HEK293 (cell line): ENCODE data around the gene MKNK2.

Experiments used
- CTCF ChIA-PET: fragments of 350-600 bp; formaldehyde crosslinking; extraction: SDS; loops from one replicate; lab custom pipeline; 2021; ENCODE audit warnings: antibody characterized with exemption; lab: Yijun Ruan, JAX
- POLR2A ChIA-PET: fragments of 300-600 bp; formaldehyde crosslinking; extraction: SDS; loops from one replicate; lab custom pipeline; 2020; ENCODE audit warnings: antibody characterized with exemption, inconsistent platforms; lab: Yijun Ruan, JAX
- H3K27ac ChIP-seq: fragments of 200-500 bp; sonication (Bioruptor generic); 2 replicates; pipeline ENCODE4 v1.5.1; 2014; ENCODE audit warnings: low read depth, low read length, control low read depth, inconsistent platforms; ENCODE audit errors: extremely low read depth
- H3K36me3 ChIP-seq, 2 experiments: fragments of 200-500 bp in 1 of 2; sonication (Bioruptor generic) in 1 of 2; 1 replicate in 1 of 2; 2 replicates in 1 of 2; pipeline ENCODE4 v1.5.1; 2014 to 2017; ENCODE audit warnings: inconsistent platforms in 2 of 2, low read length in 2 of 2; ENCODE audit not compliant: control insufficient read depth in 2 of 2, insufficient read depth in 1 of 2
- H3K4me1 ChIP-seq: fragments of 200-500 bp; sonication (Bioruptor generic); 2 replicates; pipeline ENCODE4 v1.5.1; 2014; ENCODE audit warnings: mild to moderate bottlenecking, low read length, inconsistent platforms; ENCODE audit not compliant: control insufficient read depth, insufficient read depth
- H3K4me3 ChIP-seq: 2 replicates; pipeline ENCODE4 v1.5.1; 2011; ENCODE audit warnings: low read depth, mild to moderate bottlenecking, control low read depth, low read length, moderate library complexity
- H3K9me3 ChIP-seq: fragments of 200-500 bp; sonication (Bioruptor generic); 2 replicates; pipeline ENCODE4 v1.5.1; 2014; ENCODE audit warnings: low read depth, low read length, inconsistent platforms; ENCODE audit not compliant: control insufficient read depth, insufficient read depth
- GLIS1 ChIP-seq: fragments of 450-650 bp; formaldehyde crosslinking; IDR thresholded peaks from 2 replicates; pipeline ENCODE4 v1.5.1; 2016; ENCODE audit warnings: missing biosample characterization, missing genetic modification characterization
- GLIS2 ChIP-seq: fragments of 450-650 bp; formaldehyde crosslinking; IDR thresholded peaks from 2 replicates; pipeline ENCODE4 v1.5.1; 2016; ENCODE audit warnings: missing biosample characterization, missing genetic modification characterization
- KLF10 ChIP-seq: fragments of 450-650 bp; IDR thresholded peaks from 2 replicates; pipeline ENCODE4 v1.5.1; 2018; ENCODE audit warnings: missing biosample characterization, mild to moderate bottlenecking, missing genetic modification characterization
- REST ChIP-seq: fragments of 450-650 bp; formaldehyde crosslinking; IDR thresholded peaks from 2 replicates; pipeline ENCODE4 v1.5.1; 2016; ENCODE audit warnings: missing biosample characterization, missing genetic modification characterization
- SP2 ChIP-seq: fragments of 450-650 bp; formaldehyde crosslinking; IDR thresholded peaks from 2 replicates; pipeline ENCODE4 v1.5.1; 2016; ENCODE audit warnings: missing biosample characterization, missing genetic modification characterization
- ZBTB1 ChIP-seq: fragments of 450-650 bp; formaldehyde crosslinking; IDR thresholded peaks from 2 replicates; pipeline ENCODE4 v1.5.1; 2016; ENCODE audit warnings: missing biosample characterization, missing genetic modification characterization
- ZBTB26 ChIP-seq: fragments of 450-650 bp; formaldehyde crosslinking; optimal IDR thresholded peaks from 2 replicates; pipeline ENCODE3; 2016; ENCODE audit warnings: missing biosample characterization, mild to moderate bottlenecking, missing genetic modification characterization
- ZBTB6 ChIP-seq: fragments of 450-650 bp; formaldehyde crosslinking; IDR thresholded peaks from 2 replicates; pipeline ENCODE4 v1.5.1; 2017; ENCODE audit warnings: missing biosample characterization, missing genetic modification characterization
- ZNF10 ChIP-seq: fragments of 450-650 bp; formaldehyde crosslinking; IDR thresholded peaks from 2 replicates; pipeline ENCODE4 v1.5.1; 2017; ENCODE audit warnings: missing biosample characterization, missing genetic modification characterization
- ZNF138 ChIP-seq: fragments of 450-650 bp; formaldehyde crosslinking; IDR thresholded peaks from 2 replicates; pipeline ENCODE4 v1.5.1; 2016; ENCODE audit warnings: missing biosample characterization, missing genetic modification characterization, borderline replicate concordance
- ZNF23 ChIP-seq: fragments of 450-650 bp; formaldehyde crosslinking; IDR thresholded peaks from 2 replicates; pipeline ENCODE4 v1.5.1; 2016; ENCODE audit warnings: missing biosample characterization, missing genetic modification characterization, borderline replicate concordance
- ZNF239 ChIP-seq: fragments of 450-650 bp; formaldehyde crosslinking; IDR thresholded peaks from 2 replicates; pipeline ENCODE4 v1.5.1; 2016; ENCODE audit warnings: missing biosample characterization, missing genetic modification characterization
- ZNF394 ChIP-seq: fragments of 450-650 bp; formaldehyde crosslinking; IDR thresholded peaks from 2 replicates; pipeline ENCODE4 v1.5.1; 2016; ENCODE audit warnings: missing biosample characterization, missing genetic modification characterization, mild to moderate bottlenecking, moderate library complexity, borderline replicate concordance
- ZNF426 ChIP-seq: fragments of 450-650 bp; formaldehyde crosslinking; IDR thresholded peaks from 2 replicates; pipeline ENCODE4 v1.5.1; 2017; ENCODE audit warnings: missing biosample characterization, missing genetic modification characterization, mild to moderate bottlenecking, inconsistent platforms, moderate library complexity
- ZNF449 ChIP-seq: fragments of 450-650 bp; formaldehyde crosslinking; IDR thresholded peaks from 2 replicates; pipeline ENCODE4 v1.5.1; 2017; ENCODE audit warnings: missing biosample characterization, mild to moderate bottlenecking, missing genetic modification characterization, moderate library complexity
- ZNF501 ChIP-seq: fragments of 450-650 bp; formaldehyde crosslinking; IDR thresholded peaks from 2 replicates; pipeline ENCODE4 v1.5.1; 2016; ENCODE audit warnings: missing biosample characterization, missing genetic modification characterization
- ZNF548 ChIP-seq: fragments of 450-650 bp; formaldehyde crosslinking; IDR thresholded peaks from 2 replicates; pipeline ENCODE4 v1.5.1; 2016; ENCODE audit warnings: missing biosample characterization, missing genetic modification characterization
- ZNF560 ChIP-seq: fragments of 450-650 bp; formaldehyde crosslinking; IDR thresholded peaks from 2 replicates; pipeline ENCODE4 v1.5.1; 2017; ENCODE audit warnings: missing biosample characterization, missing genetic modification characterization, borderline replicate concordance
- ZNF600 ChIP-seq: fragments of 450-650 bp; formaldehyde crosslinking; IDR thresholded peaks from 2 replicates; pipeline ENCODE4 v1.5.1; 2016; ENCODE audit warnings: missing biosample characterization, missing genetic modification characterization
- ZNF626 ChIP-seq: fragments of 450-650 bp; sonication (Bioruptor Pico); formaldehyde crosslinking; IDR thresholded peaks from 2 replicates; pipeline ENCODE4 v1.5.1; 2018; ENCODE audit warnings: missing biosample characterization, missing genetic modification characterization, inconsistent platforms
- ZNF768 ChIP-seq: fragments of 450-650 bp; formaldehyde crosslinking; IDR thresholded peaks from 2 replicates; pipeline ENCODE4 v1.5.1; 2018; ENCODE audit warnings: missing biosample characterization, mild to moderate bottlenecking, missing genetic modification characterization
- ZNF830 ChIP-seq: fragments of 450-650 bp; IDR thresholded peaks from 2 replicates; pipeline ENCODE4 v1.5.0; 2018; ENCODE audit warnings: missing biosample characterization, missing genetic modification characterization, low read depth, mild to moderate bottlenecking, moderate library complexity
- ZSCAN23 ChIP-seq: fragments of 450-650 bp; formaldehyde crosslinking; IDR thresholded peaks from 2 replicates; pipeline ENCODE4 v1.5.1; 2016; ENCODE audit warnings: missing biosample characterization, missing genetic modification characterization

MKNK2 gene

GRCh38 chr19:2097203-2097885, 46.3 kb upstream of the MKNK2 start:
- Histone ChIP-seq H3K4me3 (peak overlapping the region; percentile 43), H3K36me3 (peaks cover 4 to 47% of the 10 kb centered on the region in 2 experiments; a peak in 2 of 3 replicates), H3K4me1 (peaks cover 7% of the 10 kb centered on the region; the same call in 1 of the 2 replicates)
- POLR2A ChIA-PET, result interaction anchor here (0.9 kb wide), 1 partner anchor 9 kb away, joined by 9 read pairs; no protein-coding TSS in a partner anchor
- peak; percentile 39; the same call in 1 of the 2 replicates for TF ChIP-seq ZNF600
- peak; percentile 67 for TF ChIP-seq GLIS1 (tag by site-specific recombination)
- no peak for TF ChIP-seq ZNF426 (tag by site-specific recombination)
- TF ChIP-seq GLIS2 (tag by site-specific recombination), result peak; percentile 65
- peak; percentile 85; the same call in 1 of the 2 replicates for TF ChIP-seq ZNF394
- no peak for TF ChIP-seq ZNF626 (tag by site-specific recombination)
- TF ChIP-seq, all 188 proteins: peak for 4
- CTCF ChIA-PET, result interaction anchor here (0.8 to 1.1 kb wide), 5 partner anchors 25 to 167 kb away, joined by 3 to 6 read pairs (median 3); no protein-coding TSS in a partner anchor
- H3K9me3 ChIP-seq, result no peaks in the 10 kb centered on the region
- peak overlapping the region; percentile 31; the same call in 1 of the 2 replicates for H3K27ac ChIP-seq

GRCh38 chr19:2096480-2097202, 45.6 kb upstream of the MKNK2 start, which contains the start of gene IZUMO4:
Gene IZUMO4 (plus strand): TSS chr19:2096915. CDS start chr19:2096946, 31 bp downstream.
- ChIA-PET CTCF (interaction anchor here (0.8 to 1.0 kb wide), 3 partner anchors 24 to 166 kb away, joined by 3 read pairs; no protein-coding TSS in a partner anchor), POLR2A (interaction anchor here (0.9 kb wide), 1 partner anchor 9 kb away, joined by 9 read pairs; no protein-coding TSS in a partner anchor)
- peaks cover 7% of the 10 kb centered on the region; the same call in 1 of the 2 replicates for H3K4me1 ChIP-seq
- no peaks in the 10 kb centered on the region for H3K9me3 ChIP-seq
- peak within 1 kb of the TSS; percentile 65 for H3K4me3 ChIP-seq
- peaks cover 4 to 40% of the 10 kb centered on the region in 2 experiments; a peak in 2 of 3 replicates for H3K36me3 ChIP-seq
- H3K27ac ChIP-seq, result peak within 1 kb of the TSS; percentile 75
- peak; percentile 43 for TF ChIP-seq ZNF449 (tag by site-specific recombination)
- peak; percentile 98 for TF ChIP-seq KLF10 (tag by site-specific recombination)
- TF ChIP-seq ZBTB26 (tag by site-specific recombination), result peak; percentile 64
- TF ChIP-seq ZNF560, result no peak
- no peak for TF ChIP-seq ZNF239
- TF ChIP-seq ZNF548, result no peak
- TF ChIP-seq ZNF10, result 0 out of 2 replicates have a peak, but pooled peaks have one; percentile 28
- no peak for TF ChIP-seq ZNF23
- TF ChIP-seq ZSCAN23 (tag by site-specific recombination), result no peak
- peak; percentile 80 for TF ChIP-seq SP2 (tag by site-specific recombination)
- TF ChIP-seq ZBTB1 (tag by site-specific recombination), result no peak
- no peak for TF ChIP-seq REST
- no peak for TF ChIP-seq ZBTB6 (tag by site-specific recombination)
- no peak for TF ChIP-seq ZNF768
- TF ChIP-seq ZNF600, result peak; percentile 85
- no peak for TF ChIP-seq ZNF138 (tag by site-specific recombination)
- 0 out of 2 replicates have a peak, but pooled peaks have one; percentile 16 for TF ChIP-seq ZNF501 (tag by site-specific recombination)
- no peak for TF ChIP-seq ZNF830 (tag by site-specific recombination)
